ENCODE measurements around the gene KANSL1.

The KANSL1 gene

GRCh38 chr17:46074540-46074939 lies 118.7 kb downstream of the KANSL1 start:
- no peak for DNase-seq (ENCODE audit: low read depth)

GRCh38 chr17:46072998-46073397 lies 120.2 kb downstream of the KANSL1 start:
- no peak for DNase-seq (ENCODE audit: low read depth)

- no peak for DNase-seq (ENCODE audit: low read depth)
Observed at GRCh38 chr17:46071796-46072195, 121.4 kb downstream of the KANSL1 start.

GRCh38 chr17:46064460-46064859 lies 128.8 kb downstream of the KANSL1 start:
- no peak for DNase-seq (ENCODE audit: low read depth)

- no peak for DNase-seq (ENCODE audit: low read depth)
Observed at GRCh38 chr17:46063241-46063640, 130.0 kb downstream of the KANSL1 start.

- no peak for DNase-seq (ENCODE audit: low read depth)
Observed at GRCh38 chr17:46061435-46061834, 131.8 kb downstream of the KANSL1 start.

GRCh38 chr17:46060461-46060860 lies 132.8 kb downstream of the KANSL1 start:
- DNase-seq (ENCODE audit: low read depth): no peak

- DNase-seq (ENCODE audit: low read depth): no peak
Observed at GRCh38 chr17:46059486-46059885, 133.7 kb downstream of the KANSL1 start.

GRCh38 chr17:46057366-46057765 lies 135.9 kb downstream of the KANSL1 start:
- no peak for DNase-seq (ENCODE audit: low read depth)

GRCh38 chr17:46056800-46057304 lies 136.4 kb downstream of the KANSL1 start:
- DNase-seq (ENCODE audit: low read depth): no peak

GRCh38 chr17:46053911-46054534 lies 139.2 kb downstream of the KANSL1 start:
- DNase-seq (ENCODE audit: low read depth): no peak

- no peak for DNase-seq (ENCODE audit: low read depth)
Observed at GRCh38 chr17:46049656-46050055, 143.6 kb downstream of the KANSL1 start.

GRCh38 chr17:46047856-46048255 lies 145.4 kb downstream of the KANSL1 start:
- DNase-seq (ENCODE audit: low read depth): no peak

GRCh38 chr17:46047398-46047797 lies 145.8 kb downstream of the KANSL1 start:
- no peak for DNase-seq (ENCODE audit: low read depth)

GRCh38 chr17:46046957-46047356 lies 146.3 kb downstream of the KANSL1 start:
- DNase-seq (ENCODE audit: low read depth): no peak

- no peak for DNase-seq (ENCODE audit: low read depth)
Observed at GRCh38 chr17:46045639-46046038, 147.6 kb downstream of the KANSL1 start.

- no peak for DNase-seq (ENCODE audit: low read depth)
Observed at GRCh38 chr17:46044989-46045388, 148.2 kb downstream of the KANSL1 start.

GRCh38 chr17:46044286-46044928 lies 148.8 kb downstream of the KANSL1 start:
- DNase-seq (ENCODE audit: low read depth): peak; percentile 44

GRCh38 chr17:46043606-46044005 lies 149.6 kb downstream of the KANSL1 start:
- no peak for DNase-seq (ENCODE audit: low read depth)

GRCh38 chr17:46042925-46043324 lies 150.3 kb downstream of the KANSL1 start:
- DNase-seq (ENCODE audit: low read depth): no peak

GRCh38 chr17:46042246-46042645 lies 151.0 kb downstream of the KANSL1 start:
- no peak for DNase-seq (ENCODE audit: low read depth)

GRCh38 chr17:46039592-46040186 lies 153.5 kb downstream of the KANSL1 start:
- no peak for DNase-seq (ENCODE audit: low read depth)

GRCh38 chr17:46038937-46039336 lies 154.3 kb downstream of the KANSL1 start:
- no peak for DNase-seq (ENCODE audit: low read depth)
